OCI-LY1 (cell line): ENCODE data around the gene ABR.

Experiments
- CTCF ChIP-seq: fragments of 200-600 bp; sonication (generic), shearing (Covaris generic); IDR thresholded peaks from 2 replicates; pipeline ENCODE4 v1.5.1; 2017; ENCODE audit warnings: mild to moderate bottlenecking, antibody characterized with exemption, low read length, moderate library complexity, mixed read lengths
- EZH2 ChIP-seq: fragments of 200-600 bp; sonication (generic), shearing (Covaris generic); IDR thresholded peaks from 2 replicates; pipeline ENCODE4 v1.8.0; 2017; ENCODE audit warnings: borderline replicate concordance, mixed run types, mild to moderate bottlenecking, antibody characterized with exemption, low read length, moderate library complexity, mixed read lengths

- TF ChIP-seq CTCF (no peak), EZH2 (no peak)
These were observed 84.0 kb downstream of the ABR start for GRCh38 chr17:1095853-1096173.
